Loucy (cell line): ENCODE measurements around the gene PUS10.
"Not testable (repeated sequence)": the region's sequence is repeated elsewhere in the genome, so short reads cannot be mapped to it uniquely, and the experiment has no call there.

ENCODE experiments used
- H2AFZ ChIP-seq: fragments of 200-600 bp; sonication (generic); 2 replicates; pipeline ENCODE4 v1.6.0; 2016; ENCODE audit warnings: antibody characterized with exemption, mild to moderate bottlenecking, low read length, moderate library complexity
- H3F3A ChIP-seq: fragments of 200-600 bp; 2 replicates; pipeline ENCODE4 v1.6.0; 2016; ENCODE audit warnings: antibody characterized with exemption, low read depth, mild to moderate bottlenecking
- H3K27me3 ChIP-seq: fragments of 200-600 bp; sonication (generic); 2 replicates; pipeline ENCODE4 v1.6.1; 2014; ENCODE audit warnings: low read length, mild to moderate bottlenecking; ENCODE audit not compliant: insufficient read depth, poor library complexity, severe bottlenecking
- H3K36me3 ChIP-seq: fragments of 200-600 bp; sonication (generic); 2 replicates; pipeline ENCODE4 v1.6.1; 2016; ENCODE audit warnings: low read length; ENCODE audit not compliant: insufficient read depth
- H3K4me1 ChIP-seq: fragments of 200-600 bp; sonication (generic); 2 replicates; pipeline ENCODE4 v1.5.1; 2014; ENCODE audit warnings: low read length, mild to moderate bottlenecking; ENCODE audit not compliant: insufficient read depth, poor library complexity, severe bottlenecking
- H3K4me2 ChIP-seq: fragments of 200-600 bp; sonication (generic); 2 replicates; pipeline ENCODE4 v1.6.0; 2014; ENCODE audit warnings: antibody characterized with exemption, low read length, low read depth, mild to moderate bottlenecking; ENCODE audit not compliant: poor library complexity, severe bottlenecking
- H3K4me3 ChIP-seq: fragments of 200-600 bp; sonication (generic); 2 replicates; pipeline ENCODE4 v1.5.1; 2014; ENCODE audit warnings: low read length, mild to moderate bottlenecking, mixed read lengths; ENCODE audit not compliant: poor library complexity, severe bottlenecking
- H3K79me2 ChIP-seq: fragments of 200-600 bp; sonication (generic); 2 replicates; pipeline ENCODE4 v1.6.1; 2014; ENCODE audit warnings: low read length; ENCODE audit not compliant: insufficient read depth
- H3K9ac ChIP-seq: fragments of 200-600 bp; sonication (generic); 2 replicates; pipeline ENCODE4 v1.6.0; 2014; ENCODE audit warnings: mild to moderate bottlenecking, low read depth, low read length, moderate library complexity; ENCODE audit not compliant: poor library complexity, severe bottlenecking
- H3K9me2 ChIP-seq: fragments of 200-600 bp; sonication (generic); replicated peaks from 2 replicates; pipeline ENCODE4 v1.6.1; 2016; ENCODE audit warnings: low read depth, low read length, mixed read lengths
- H3K9me3 ChIP-seq: fragments of 200-600 bp; sonication (generic); 2 replicates; pipeline ENCODE4 v1.6.1; 2014; ENCODE audit warnings: mild to moderate bottlenecking, antibody characterized with exemption, low read length, low read depth; ENCODE audit not compliant: insufficient read depth
- H4K20me1 ChIP-seq: fragments of 200-600 bp; sonication (generic); 2 replicates; pipeline ENCODE4 v1.6.0; 2014; ENCODE audit warnings: antibody characterized with exemption, low read length, mild to moderate bottlenecking; ENCODE audit not compliant: insufficient read depth, poor library complexity, severe bottlenecking
- EZH2phosphoT487 ChIP-seq: fragments of 200-600 bp; IDR thresholded peaks from 2 replicates; pipeline ENCODE4 v1.6.1; 2018; ENCODE audit warnings: antibody characterized with exemption, mild to moderate bottlenecking, moderate library complexity, borderline replicate concordance
- TF ChIP-seq, protein P1 (sequence below): fragments of 200-600 bp; sonication (generic); conservative IDR thresholded peaks from 2 replicates; pipeline ENCODE4 v1.5.1; 2014; ENCODE audit warnings: mild to moderate bottlenecking, antibody characterized with exemption, low read length

Gene PUS10

DNA sequence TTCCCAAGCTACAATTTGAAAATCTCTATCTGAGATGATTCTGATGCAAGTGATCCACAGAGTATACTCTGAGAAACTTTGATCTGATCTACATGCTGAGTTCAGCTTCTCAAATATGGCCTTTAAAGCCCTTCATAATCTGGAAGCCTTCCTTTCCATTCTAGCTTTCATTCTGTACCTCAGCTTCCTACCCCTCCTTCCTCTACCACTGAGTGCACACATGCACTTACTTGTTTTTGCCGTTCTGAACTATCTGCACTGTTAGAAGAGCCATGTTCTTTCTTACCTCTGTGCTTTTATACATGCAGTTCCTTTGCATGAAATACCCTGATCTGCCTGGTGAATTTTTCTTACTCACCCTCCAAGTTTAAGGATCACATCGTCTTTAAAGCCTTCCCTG is 111.7 kb downstream of the PUS10 start:
- H3K4me2 ChIP-seq: no peak overlapping the region
- peaks cover 14% of the 10 kb centered on the region for H4K20me1 ChIP-seq
- TF ChIP-seq, protein P1, sequence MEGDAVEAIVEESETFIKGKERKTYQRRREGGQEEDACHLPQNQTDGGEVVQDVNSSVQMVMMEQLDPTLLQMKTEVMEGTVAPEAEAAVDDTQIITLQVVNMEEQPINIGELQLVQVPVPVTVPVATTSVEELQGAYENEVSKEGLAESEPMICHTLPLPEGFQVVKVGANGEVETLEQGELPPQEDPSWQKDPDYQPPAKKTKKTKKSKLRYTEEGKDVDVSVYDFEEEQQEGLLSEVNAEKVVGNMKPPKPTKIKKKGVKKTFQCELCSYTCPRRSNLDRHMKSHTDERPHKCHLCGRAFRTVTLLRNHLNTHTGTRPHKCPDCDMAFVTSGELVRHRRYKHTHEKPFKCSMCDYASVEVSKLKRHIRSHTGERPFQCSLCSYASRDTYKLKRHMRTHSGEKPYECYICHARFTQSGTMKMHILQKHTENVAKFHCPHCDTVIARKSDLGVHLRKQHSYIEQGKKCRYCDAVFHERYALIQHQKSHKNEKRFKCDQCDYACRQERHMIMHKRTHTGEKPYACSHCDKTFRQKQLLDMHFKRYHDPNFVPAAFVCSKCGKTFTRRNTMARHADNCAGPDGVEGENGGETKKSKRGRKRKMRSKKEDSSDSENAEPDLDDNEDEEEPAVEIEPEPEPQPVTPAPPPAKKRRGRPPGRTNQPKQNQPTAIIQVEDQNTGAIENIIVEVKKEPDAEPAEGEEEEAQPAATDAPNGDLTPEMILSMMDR: no peak
- no peak for TF ChIP-seq EZH2phosphoT487
- no peaks in the 10 kb centered on the region for H3K9me3 ChIP-seq
- H3K36me3 ChIP-seq: peaks cover 51% of the 10 kb centered on the region; the same call in 1 of the 2 replicates
- H3K9ac ChIP-seq: no peak overlapping the region
- peaks cover 3% of the 10 kb centered on the region for H3K4me1 ChIP-seq
- H3K4me3 ChIP-seq: no peak overlapping the region
- H3K27me3 ChIP-seq: no peaks in the 10 kb centered on the region
- H3F3A ChIP-seq: no peaks in the 10 kb centered on the region
- no peaks in the 10 kb centered on the region for H3K9me2 ChIP-seq
- H3K79me2 ChIP-seq: no peaks in the 10 kb centered on the region; the same call in 1 of the 2 replicates
- no peak overlapping the region for H2AFZ ChIP-seq

DNA sequence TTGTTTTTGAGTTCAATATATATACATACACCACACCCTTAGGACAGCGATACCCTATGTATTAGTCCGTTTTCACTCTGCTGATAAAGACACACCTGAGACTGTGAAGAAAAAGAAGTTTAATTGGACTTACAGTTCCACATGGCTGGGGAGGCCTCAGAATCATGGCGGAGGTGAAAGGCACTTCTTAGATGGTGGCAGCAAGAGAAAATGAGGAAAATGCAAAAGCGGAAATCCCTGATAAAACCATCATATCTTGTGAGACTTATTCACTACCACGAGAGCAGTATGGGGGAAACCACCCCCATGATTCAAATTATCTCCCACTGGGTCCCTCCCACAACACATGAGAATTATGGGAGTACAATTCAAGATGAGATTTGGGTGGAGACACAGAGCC is 112.2 kb downstream of the PUS10 start:
- peaks cover 56% of the 10 kb centered on the region; the same call in 1 of the 2 replicates for H3K36me3 ChIP-seq
- H2AFZ ChIP-seq, H3K79me2 ChIP-seq, H3F3A ChIP-seq, H3K27me3 ChIP-seq, H3K4me1 ChIP-seq, H3K9me2 ChIP-seq, H3K4me2 ChIP-seq, H3K9me3 ChIP-seq, H3K9ac ChIP-seq, H3K4me3 ChIP-seq: not testable (repeated sequence)
- H4K20me1 ChIP-seq: peaks cover 14% of the 10 kb centered on the region

DNA sequence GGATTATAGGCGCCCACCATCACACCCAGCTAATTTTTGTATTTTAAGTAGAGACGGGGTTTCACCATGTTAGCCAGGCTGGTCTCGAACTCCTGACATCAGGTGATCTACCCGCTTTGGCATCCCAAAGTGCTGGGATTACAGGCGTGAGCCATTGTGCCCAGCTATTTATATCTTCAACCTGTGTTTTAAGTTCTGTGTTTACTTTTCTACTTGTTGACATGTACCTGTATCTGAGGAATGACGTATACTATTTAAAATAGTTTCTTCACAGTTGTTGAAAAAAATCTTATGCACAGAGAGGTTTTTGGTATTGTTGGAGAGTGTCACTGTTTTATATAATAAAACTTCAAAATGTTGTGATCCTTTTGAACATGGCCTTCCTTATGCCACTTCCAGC is 116.8 kb downstream of the PUS10 start:
- peaks cover 26% of the 10 kb centered on the region; the same call in 1 of the 2 replicates for H3K79me2 ChIP-seq
- not testable (repeated sequence) for H3K27me3 ChIP-seq

DNA sequence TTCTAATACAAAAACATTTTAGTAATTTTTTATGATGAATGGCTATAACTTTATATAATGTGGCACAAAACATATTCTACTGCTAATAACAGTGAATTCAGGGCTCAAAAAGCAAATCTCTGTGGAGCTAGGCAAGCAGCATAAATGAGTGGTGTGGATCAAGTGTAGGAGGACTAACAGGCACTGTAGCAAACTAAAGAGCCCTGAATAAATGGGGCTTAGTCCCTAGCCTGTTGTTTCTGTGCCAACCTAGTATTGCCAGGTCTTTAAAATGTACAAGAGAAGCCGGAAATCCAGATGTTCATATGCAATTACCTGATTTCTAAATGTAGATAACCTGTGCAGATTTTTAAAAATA is 118.2 kb downstream of the PUS10 start:
- Histone ChIP-seq H3K36me3 (peaks cover 88% of the 10 kb centered on the region; the same call in 1 of the 2 replicates), H3K4me2 (no peak overlapping the region), H3K79me2 (peaks cover 35% of the 10 kb centered on the region; the same call in 1 of the 2 replicates), H3K4me1 (no peaks in the 10 kb centered on the region), H3K9me2 (no peaks in the 10 kb centered on the region), H4K20me1 (peaks cover 22% of the 10 kb centered on the region), H3K27me3 (no peaks in the 10 kb centered on the region), H2AFZ (no peak overlapping the region), H3K4me3 (no peak overlapping the region), H3K9me3 (no peaks in the 10 kb centered on the region), H3K9ac (no peak overlapping the region), H3F3A (no peaks in the 10 kb centered on the region)
- no peak for TF ChIP-seq EZH2phosphoT487
- TF ChIP-seq, protein P1: no peak

More for the DNA sequence above, 116.8 kb downstream of the PUS10 start:
- not testable (repeated sequence) for H3K9me3 ChIP-seq, H3F3A ChIP-seq, H3K4me2 ChIP-seq, H3K4me3 ChIP-seq, H3K9ac ChIP-seq, H2AFZ ChIP-seq, H3K9me2 ChIP-seq, H3K4me1 ChIP-seq
- peaks cover 22% of the 10 kb centered on the region for H4K20me1 ChIP-seq
- H3K36me3 ChIP-seq: peaks cover 91% of the 10 kb centered on the region; the same call in 1 of the 2 replicates
